CD4-positive, alpha-beta T cell treated with Interleukin-15 for 4 hours (primary cell): Measurements from ENCODE around the gene DDX17.
A peak's percentile ranks its signal among the peaks of the same experiment; 100 is the strongest.
"Not testable (repeated sequence)": the region's sequence is repeated elsewhere in the genome, so short reads cannot be mapped to it uniquely, and the experiment has no call there.

ENCODE experiments used
- DNase-seq: peaks from one replicate; pipeline ENCODE4 v3.0.0-alpha.2; 2020; ENCODE audit warnings: low spot score

The DDX17 gene

GRCh38 chr22:38491707-38492348, 14.3 kb downstream of the DDX17 start:
- DNase-seq, result no peak

GRCh38 chr22:38490915-38491314, 15.2 kb downstream of the DDX17 start:
- no peak for DNase-seq

- DNase-seq, result no peak
Observed at GRCh38 chr22:38490475-38490874, 15.6 kb downstream of the DDX17 start.

- DNase-seq, result no peak
Observed at GRCh38 chr22:38489561-38490145, 16.5 kb downstream of the DDX17 start.

- no peak for DNase-seq
Observed at GRCh38 chr22:38489142-38489541, 17.0 kb downstream of the DDX17 start.

GRCh38 chr22:38487946-38488345, 18.2 kb downstream of the DDX17 start:
- no peak for DNase-seq

GRCh38 chr22:38485783-38486182, 20.3 kb downstream of the DDX17 start:
- no peak for DNase-seq

- DNase-seq, result no peak
Observed at GRCh38 chr22:38484244-38484643, 21.9 kb downstream of the DDX17 start.

GRCh38 chr22:38482662-38483308, 23.3 kb downstream of the DDX17 start:
- DNase-seq, result no peak

GRCh38 chr22:38481871-38482332, 24.2 kb downstream of the DDX17 start:
- DNase-seq, result no peak

GRCh38 chr22:38481162-38481870, 24.8 kb downstream of the DDX17 start:
- no peak for DNase-seq

GRCh38 chr22:38479096-38479837, 26.8 kb downstream of the DDX17 start:
- DNase-seq, result no peak

- no peak for DNase-seq
Observed at GRCh38 chr22:38477585-38477984, 28.5 kb downstream of the DDX17 start.

- no peak for DNase-seq
Observed at GRCh38 chr22:38474003-38474607, 32.0 kb downstream of the DDX17 start.

GRCh38 chr22:38471237-38471636, 34.9 kb downstream of the DDX17 start:
- no peak for DNase-seq

GRCh38 chr22:38470179-38470578, 35.9 kb downstream of the DDX17 start:
- DNase-seq, result not testable (repeated sequence)

GRCh38 chr22:38469306-38469781, 36.8 kb downstream of the DDX17 start:
- DNase-seq, result no peak

- no peak for DNase-seq
Observed at GRCh38 chr22:38468443-38469305, 37.4 kb downstream of the DDX17 start.

GRCh38 chr22:38467904-38468442, 38.1 kb downstream of the DDX17 start, which contains the start of gene KDELR3:
KDELR3 (plus strand) TSS chr22:38468096; CDS start chr22:38468234, 138 bp downstream.
- DNase-seq, result peak; percentile 31

GRCh38 chr22:38467438-38467903, 38.6 kb downstream of the DDX17 start:
- no peak for DNase-seq
